ENCODE measurements around the gene GSPT1.
A peak's percentile ranks its signal among the peaks of the same experiment; 100 is the strongest.
"Not testable (repeated sequence)": the region's sequence is repeated elsewhere in the genome, so short reads cannot be mapped to it uniquely, and the experiment has no call there.

GSPT1 gene

DNA sequence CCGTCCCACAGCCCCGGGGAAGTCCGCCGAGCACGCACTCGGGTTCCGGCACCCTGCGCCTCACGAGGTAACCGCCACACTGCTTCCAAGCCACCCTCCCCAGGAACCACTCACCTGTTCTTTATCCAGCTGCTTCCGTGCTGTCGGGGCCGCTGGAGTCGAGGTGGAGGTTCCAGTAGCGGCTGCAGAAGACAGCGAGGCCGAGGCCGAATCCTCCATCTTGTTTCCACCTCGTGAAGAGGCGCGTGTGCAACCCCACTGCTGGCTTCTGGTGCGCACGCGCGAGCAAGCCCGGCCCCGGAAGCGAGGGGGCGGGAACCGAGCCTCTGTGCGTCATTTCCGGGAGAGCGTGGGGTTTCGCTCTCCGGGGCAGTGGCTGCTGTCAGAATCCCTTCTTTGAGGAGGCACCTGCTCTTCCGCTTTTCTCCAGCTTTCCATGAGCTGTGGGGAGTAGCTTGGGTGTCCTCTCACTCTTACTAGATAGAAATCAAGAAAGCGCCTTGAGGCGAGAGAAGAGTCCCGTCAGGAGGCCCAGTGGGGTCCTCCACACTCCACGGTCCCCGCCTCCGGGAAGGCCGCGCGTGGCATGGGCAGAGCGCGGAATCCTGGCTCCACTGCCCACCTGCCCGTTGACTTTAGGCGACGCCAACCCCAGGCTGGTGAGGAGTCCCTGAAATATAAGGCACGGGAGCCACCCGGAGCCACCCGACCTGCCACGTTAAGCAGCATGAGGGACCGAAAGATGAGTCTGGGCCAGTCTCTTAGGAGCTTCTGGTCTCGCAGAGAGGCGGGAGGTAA lies 64.3 kb downstream of the GSPT1 start, which contains the start of gene RSL1D1:
Gene RSL1D1, minus strand, starts transcription at position 249 of the 798 bp plus-strand sequence. Its CDS starts 30 bp downstream, at position 219.
- peak; percentile 79 for DNase-seq

DNA sequence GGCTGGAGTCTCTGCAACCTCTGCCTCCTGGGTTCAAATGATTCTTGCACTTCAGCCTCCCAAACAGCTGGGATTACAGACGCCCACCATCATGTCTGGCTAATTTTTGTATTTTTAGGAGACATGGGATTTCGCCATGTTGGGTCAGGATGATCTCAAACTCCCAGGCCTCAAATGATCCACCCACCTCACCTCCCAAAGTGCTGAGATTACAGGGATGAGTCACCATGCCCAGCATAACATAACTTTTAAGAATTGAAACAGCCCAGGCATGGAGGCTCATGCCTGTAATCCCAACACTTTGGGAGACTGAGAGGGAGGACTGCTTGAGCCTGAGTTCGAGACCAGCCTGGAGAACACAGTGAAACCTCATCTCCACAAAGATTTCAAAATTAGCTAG lies 66.9 kb downstream of the GSPT1 start:
- no peak for DNase-seq

DNA sequence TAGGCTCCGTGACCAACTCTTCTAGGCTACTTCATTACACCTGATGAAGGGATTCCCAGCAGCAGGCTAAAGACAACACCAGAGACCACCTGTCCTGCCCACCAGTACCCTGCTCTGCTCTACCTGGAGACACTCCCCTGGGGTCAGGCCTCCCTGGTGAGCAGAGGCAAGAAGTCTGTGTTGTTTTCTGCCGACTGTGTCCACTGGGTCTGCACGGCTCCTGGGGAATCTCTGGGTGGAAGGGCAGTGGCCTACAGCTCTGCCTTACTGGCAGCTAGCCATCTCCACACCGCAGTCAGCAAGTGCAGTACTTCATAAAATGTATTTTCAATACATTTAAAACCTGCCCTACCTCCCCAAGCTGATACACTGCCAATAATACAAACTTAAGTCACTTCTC lies 71.3 kb downstream of the GSPT1 start:
- DNase-seq = no peak

DNA sequence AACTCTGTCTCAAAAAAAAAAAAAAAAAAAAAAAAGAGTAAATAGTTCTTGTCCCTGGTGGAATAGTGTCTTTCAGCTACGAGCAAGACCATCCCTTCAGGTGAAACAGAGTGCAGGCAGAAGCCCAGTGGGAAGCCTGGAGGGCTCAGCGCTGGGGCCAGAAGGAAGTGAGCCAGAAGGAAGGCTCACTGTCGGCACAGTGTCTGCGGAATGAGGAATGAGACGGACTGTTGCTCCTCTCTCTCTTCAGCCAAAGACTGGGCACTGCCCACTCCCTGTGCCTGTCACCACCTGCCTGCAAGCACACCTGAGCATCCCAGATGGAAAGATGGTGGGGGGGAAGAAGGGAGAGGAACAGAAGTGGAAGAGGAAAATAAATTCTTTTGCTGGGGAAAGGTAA lies 71.9 kb downstream of the GSPT1 start:
- DNase-seq = no peak

DNA sequence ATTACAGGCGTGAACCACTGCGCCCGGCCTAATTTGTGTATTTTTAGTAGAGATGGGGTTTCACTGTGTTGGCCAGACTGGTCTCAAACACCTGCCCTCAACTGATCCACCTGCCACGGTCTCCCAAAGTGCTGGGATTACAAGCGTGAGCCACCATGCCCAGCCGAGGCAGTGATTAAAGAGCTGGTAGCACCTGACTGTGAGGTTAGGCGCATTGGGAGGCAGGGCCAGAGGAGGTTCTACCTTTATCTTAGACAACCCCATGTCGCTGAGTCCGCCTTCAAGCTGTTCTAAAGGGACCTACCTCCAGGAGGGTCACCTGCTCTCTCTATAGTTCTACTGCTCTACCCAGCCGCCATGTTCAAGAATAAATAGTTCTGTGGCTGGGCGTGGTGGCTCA lies 72.5 kb downstream of the GSPT1 start:
- DNase-seq = no peak

DNA sequence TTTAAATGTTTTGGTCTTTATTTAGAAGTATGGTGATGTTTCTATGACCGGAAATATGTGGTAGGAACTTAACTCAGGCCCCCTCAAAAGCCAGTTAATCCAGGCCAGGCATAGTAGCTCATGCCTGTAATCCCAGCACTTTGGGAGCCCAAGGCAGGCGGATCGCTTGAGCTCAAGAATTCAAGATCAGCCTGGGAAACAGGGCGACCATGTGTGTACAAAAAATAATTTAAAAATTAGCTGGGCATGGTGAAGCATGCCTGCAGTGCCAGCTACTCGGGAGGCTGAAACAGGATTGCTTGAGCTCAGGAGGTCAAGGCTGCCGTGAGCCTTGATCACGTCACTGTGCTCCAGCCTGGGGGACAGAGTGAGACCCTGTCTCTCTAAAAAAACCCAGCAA lies 74.7 kb downstream of the GSPT1 start:
- no peak for DNase-seq

DNA sequence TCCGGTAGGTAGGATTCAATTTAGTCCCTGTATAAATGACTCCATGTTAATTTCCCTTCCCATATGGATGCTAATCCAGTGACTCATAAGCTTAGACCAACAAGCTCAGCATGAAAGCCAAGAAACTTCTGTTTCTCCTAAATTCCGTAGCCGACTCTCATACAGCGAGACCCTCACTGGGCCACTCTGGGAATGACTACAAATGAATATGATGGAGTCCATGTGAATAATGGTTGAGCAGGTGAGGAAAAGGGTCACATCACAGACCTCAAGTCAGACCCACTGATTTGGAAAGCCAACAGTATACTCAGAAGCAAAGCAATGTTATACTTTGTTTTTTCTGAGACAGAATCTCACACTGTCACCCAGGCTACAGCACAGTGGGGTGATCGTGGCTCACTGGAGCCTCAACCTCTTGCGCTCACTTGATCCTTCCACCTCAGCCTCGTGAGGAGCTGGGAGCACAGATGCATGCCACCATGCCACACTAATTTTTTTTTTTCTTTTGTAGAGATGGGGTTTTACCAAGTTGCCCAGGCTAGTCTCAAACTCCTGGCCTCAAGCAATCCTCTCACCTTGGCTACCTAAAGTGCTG lies 79.0 kb downstream of the GSPT1 start:
- no peak for DNase-seq

DNA sequence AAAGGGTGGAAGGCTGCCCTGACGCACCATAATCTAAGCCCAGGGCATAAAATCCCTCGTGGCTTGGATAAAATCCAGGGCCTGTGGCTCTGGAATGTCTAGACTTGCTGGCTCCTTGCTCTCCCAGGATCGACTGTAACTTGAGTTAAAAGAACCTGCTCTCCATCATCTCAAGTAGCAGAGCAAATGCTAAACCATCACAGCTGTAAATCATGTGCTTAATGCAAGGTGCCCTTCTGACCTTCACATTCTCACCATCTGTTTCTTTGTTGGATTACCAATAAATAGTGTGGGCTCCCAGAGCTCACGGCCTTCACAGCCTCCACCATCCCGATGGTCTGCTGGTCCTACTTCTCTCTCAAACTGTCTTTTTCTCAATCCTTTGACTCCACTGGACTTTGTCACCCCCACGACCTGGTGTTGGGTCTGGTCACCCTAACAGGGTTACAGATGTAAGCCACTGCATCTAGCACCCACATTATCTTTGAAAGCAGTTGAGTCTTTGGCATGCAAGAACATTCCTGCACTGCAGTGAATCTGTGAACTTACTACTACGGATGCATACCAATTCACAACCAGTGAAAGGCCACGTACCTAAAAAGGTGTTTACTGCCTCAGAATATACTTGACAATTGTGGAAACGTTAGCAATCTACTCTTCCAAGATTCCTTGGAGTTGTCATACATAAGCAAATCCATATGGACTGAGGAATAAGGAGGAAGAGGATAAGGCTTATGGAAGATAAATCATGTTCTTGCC lies 79.7 kb downstream of the GSPT1 start:
- no peak for DNase-seq

DNA sequence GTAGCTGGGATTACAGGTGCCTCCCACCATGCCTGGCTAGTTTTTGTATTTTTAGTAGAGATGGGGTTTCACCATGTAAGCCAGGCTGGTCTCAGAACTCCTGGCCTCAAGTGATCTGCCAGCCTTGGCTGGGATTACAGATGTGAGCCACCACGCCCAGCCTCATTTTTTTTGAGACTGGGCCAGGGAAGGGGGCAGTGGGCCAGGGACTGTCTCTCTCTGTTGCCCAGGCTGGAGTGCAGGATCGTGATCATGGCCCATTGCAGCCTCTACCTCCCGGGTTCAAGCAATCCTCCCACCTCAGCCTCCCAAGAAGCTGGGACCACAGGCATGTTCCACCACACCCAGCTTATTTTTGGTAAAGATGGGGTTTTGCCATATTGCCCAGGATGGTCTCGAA lies 80.4 kb downstream of the GSPT1 start:
- no peak for DNase-seq

DNA sequence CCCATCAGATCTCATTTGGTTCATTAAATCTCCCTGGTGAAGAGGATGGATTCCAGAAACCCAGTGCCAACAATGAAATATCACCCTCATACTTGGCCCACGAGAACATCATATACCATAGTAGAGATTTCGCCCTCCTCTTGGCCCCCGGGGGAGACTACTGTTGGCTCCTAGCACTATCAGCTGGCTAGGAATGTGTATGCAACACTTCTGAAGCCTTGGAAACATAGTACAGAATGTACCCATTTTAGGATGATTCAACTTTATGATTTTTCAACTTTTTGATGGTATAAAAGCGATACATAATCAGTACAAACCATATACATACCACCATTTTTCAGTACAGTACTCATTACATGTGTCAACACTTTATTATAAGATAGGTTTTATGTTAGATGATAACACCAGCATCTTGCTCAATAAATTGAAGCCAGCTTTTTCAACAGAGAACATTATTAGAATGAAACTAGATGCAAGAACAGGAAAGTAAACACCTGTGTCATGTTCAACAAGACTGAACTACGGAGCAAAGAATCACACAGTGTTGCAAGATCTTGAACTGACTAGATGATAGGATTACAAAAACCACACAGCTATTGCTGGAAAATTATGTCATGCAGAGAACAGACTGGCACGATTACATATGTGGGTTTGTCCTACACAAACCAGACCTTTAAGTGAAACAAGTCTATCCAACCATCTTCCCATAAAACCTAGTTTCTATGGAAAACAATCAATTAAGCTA lies 81.6 kb downstream of the GSPT1 start:
- no peak for DNase-seq

DNA sequence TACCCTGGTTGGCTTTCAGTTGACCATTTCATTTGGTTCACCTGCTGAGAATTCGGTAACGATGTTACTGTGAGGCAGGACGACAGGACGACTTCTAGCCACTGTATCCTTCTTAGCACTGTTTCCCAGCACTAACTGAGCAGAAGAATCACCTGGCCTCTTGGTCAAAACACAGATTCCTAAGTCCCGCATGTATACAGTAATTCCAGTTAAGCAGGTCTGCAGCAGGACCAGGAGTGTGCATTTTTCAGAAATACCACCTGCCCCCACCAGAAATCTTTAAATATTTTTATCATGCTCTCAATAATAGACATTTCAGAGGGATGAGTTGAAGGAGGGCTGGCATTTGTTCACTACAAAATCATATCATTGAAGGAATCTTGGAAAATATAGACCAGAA lies 87.1 kb downstream of the GSPT1 start:
- no peak for DNase-seq

DNA sequence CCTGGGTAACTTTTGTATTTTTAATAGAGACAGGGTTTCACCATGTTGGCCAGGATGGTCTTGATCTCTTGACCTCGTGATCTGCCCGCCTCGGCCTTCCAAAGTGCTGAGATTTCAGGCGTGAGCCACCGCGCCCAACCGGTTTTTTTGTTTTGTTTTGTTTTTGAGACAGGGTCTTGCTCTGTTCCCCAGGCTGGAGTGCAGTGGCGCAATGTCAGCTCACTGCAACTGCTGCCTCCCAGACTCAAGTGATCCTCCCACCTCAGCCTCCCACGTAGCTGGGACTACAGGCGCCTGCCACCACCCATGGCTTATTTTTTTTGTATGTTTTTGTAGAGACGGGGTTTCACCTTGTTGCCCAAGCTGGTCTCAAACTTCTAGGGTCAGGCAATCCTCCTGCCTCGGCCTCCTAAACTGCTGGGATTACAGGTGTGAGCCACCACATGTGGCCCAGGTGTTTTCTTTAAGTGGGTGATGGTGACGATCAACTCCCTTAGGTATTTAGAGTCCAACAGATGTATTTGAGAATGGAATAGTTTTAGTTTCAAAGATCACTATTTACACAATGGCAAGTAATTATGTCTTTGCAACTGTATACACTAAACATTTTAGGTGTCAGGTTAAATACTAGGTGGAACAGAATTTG lies 90.1 kb downstream of the GSPT1 start:
- not testable (repeated sequence) for DNase-seq

DNA sequence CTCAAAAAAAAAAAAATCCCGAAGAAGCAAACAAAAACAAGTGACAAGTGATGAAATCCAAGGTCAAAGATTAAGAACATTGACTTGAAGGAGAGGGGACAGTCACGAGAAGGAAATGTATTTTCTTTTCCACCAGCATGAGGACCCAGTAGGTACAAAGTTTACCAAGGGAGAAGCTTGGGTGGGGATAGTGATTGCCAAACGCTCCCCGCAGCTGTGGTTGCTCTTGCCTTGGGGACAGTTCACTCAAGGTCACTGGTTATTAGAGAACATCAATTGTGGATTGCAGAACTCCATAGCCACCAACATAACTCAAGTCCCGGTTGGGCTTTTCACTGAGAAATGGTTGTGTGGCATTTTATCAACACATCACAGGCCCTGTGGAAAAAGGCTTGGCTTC lies 91.4 kb downstream of the GSPT1 start:
- DNase-seq = no peak

DNA sequence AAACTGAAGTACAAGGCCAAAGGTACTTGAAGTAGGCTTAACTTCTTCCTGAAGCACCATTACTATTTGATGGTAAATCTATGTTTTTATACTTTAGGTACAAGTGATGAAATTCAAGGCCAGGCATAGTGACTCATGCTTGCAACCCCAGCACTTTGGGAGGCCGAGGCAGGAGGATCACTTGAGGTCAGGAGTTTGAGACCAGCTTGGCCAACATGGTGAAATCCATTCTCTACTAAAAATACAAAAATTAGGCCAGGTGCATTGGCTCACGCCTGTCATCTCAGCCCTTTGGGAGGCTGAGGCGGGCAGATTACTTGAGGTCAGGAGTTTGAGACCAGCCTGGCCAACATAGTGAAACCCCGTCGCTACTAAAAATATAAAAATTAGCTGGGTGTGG lies 92.1 kb downstream of the GSPT1 start:
- DNase-seq = not testable (repeated sequence)

DNA sequence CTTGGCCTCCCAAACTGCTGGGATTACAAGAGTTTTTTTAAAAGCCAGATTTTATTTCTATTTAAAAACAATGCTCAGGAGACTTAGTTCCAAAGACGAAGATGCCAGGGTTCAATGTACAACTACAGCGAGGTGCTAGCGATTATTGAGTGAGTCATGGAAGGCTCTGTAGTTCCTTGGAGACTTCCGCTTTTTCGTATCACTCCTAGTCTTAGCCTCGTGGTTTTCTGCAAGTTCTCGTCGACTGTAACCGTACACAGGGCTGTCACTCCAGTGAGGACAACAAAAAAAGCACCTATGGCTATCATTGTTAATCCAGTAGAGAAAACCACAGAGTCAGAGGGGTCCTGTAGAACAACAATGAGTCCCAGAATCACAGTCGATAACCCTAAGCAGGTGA lies 96.0 kb downstream of the GSPT1 start:
- DNase-seq = no peak

DNA sequence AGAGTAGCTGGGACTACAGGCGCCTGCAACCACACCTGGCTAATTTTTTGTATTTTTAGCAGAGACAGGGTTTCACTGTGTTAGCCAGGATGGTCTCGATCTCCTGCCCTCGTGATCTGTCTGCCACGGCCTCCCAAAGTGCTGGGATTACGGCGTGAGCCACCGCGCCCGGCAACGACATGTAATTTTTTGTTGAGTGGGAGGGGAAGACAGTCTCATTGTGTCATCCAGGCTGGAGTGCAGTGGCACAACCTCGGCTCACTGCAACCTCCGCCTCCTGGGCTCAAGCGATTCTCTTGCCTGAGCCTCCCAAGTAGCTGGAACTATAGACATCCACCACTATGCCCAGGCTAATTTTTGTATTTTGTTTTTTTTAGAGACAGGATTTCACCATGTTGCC lies 96.8 kb downstream of the GSPT1 start:
- DNase-seq = not testable (repeated sequence)

Measured in NCI-H1694 treated with DMSO at 0.1 percent for 48 hours (cell line).